Endothelial cell of umbilical vein (primary cell): ENCODE measurements around the gene SLC9A9.

Experiments
- CTCF ChIP-seq, 2 donors: IDR thresholded peaks; 1 replicate in 1 of 2; 2 replicates in 1 of 2; pipeline ENCODE4 v1.5.1; 2011; ENCODE audit warnings: low read length in 2 of 2, mild to moderate bottlenecking in 2 of 2, moderate library complexity in 2 of 2, control low read depth in 1 of 2, inconsistent platforms in 1 of 2, low read depth in 1 of 2; ENCODE audit not compliant: insufficient read depth in 1 of 2; ENCODE audit errors: extremely low read depth in 1 of 2
- EZH2 ChIP-seq: IDR thresholded peaks from 2 replicates; pipeline ENCODE4 v1.6.1; 2012; ENCODE audit warnings: borderline replicate concordance, low read depth, mild to moderate bottlenecking, moderate library complexity, low read length, inconsistent platforms; ENCODE audit not compliant: severe bottlenecking
- JUN ChIP-seq: IDR thresholded peaks from 2 replicates; pipeline ENCODE4 v1.6.1; 2011; ENCODE audit warnings: borderline replicate concordance, low read depth; ENCODE audit not compliant: insufficient read length, insufficient read depth
- MAX ChIP-seq: IDR thresholded peaks from 2 replicates; pipeline ENCODE4 v1.6.1; 2011; ENCODE audit not compliant: insufficient read depth, insufficient read length
- POLR2A ChIP-seq: IDR thresholded peaks from 2 replicates; pipeline ENCODE4 v1.6.1; 2012; ENCODE audit warnings: low read depth, mild to moderate bottlenecking, control low read depth, low read length
- POLR2AphosphoS5 ChIP-seq: IDR thresholded peaks from 2 replicates; pipeline ENCODE4 v1.6.1; 2012; ENCODE audit warnings: low read depth, mild to moderate bottlenecking, control low read depth, low read length, moderate library complexity; ENCODE audit not compliant: insufficient read depth

GRCh38 chr3:143888846-143889245, 40.6 kb upstream of the SLC9A9 start:
- TF ChIP-seq CTCF (IDR thresholded peaks at IDR 0.05; ENCODE audit: extremely low read depth in 1 of 2, insufficient read depth in 1 of 2, low read depth in 1 of 2, low read length in 2 of 2), result no peak
- no peak for TF ChIP-seq JUN
- no peak for TF ChIP-seq POLR2A
- TF ChIP-seq EZH2, result no peak
- TF ChIP-seq POLR2AphosphoS5, result no peak
- TF ChIP-seq MAX, result no peak
